HCT116 (cell line): ENCODE measurements around the gene FAXC.

Experiments used
- CTCF ChIP-seq, 3 experiments: fragments of 200-600 bp in 1 of 3; sonication (generic) in 1 of 3; IDR thresholded peaks in 2 of 3; conservative IDR thresholded peaks in 1 of 3; 2 replicates each; pipeline ENCODE4 v1.5.1; 2012 to 2017; ENCODE audit warnings: low read depth in 2 of 3, low read length in 2 of 3, antibody characterized with exemption in 1 of 3, borderline replicate concordance in 1 of 3, control low read depth in 1 of 3, mild to moderate bottlenecking in 1 of 3, mixed read lengths in 1 of 3, mixed run types in 1 of 3, moderate library complexity in 1 of 3; ENCODE audit not compliant: insufficient read depth in 1 of 3
- EGR1 ChIP-seq: IDR thresholded peaks from 2 replicates; pipeline ENCODE4 v1.6.1; 2012; ENCODE audit warnings: low read depth
- EZH2phosphoT487 ChIP-seq: fragments of 200-600 bp; IDR thresholded peaks from 2 replicates; pipeline ENCODE4 v1.6.1; 2018; ENCODE audit warnings: antibody characterized with exemption, borderline replicate concordance
- FOSL1 ChIP-seq: IDR thresholded peaks from 2 replicates; pipeline ENCODE4 v1.6.1; 2012; ENCODE audit warnings: low read depth
- JUND ChIP-seq: IDR thresholded peaks from 2 replicates; pipeline ENCODE4 v1.6.1; 2012
- MAX ChIP-seq: IDR thresholded peaks from 2 replicates; pipeline ENCODE4 v1.6.1; 2012
- POLR2A ChIP-seq: IDR thresholded peaks from 2 replicates; pipeline ENCODE4 v1.7.0; 2011; ENCODE audit warnings: borderline replicate concordance; ENCODE audit not compliant: insufficient read depth, insufficient read length; ENCODE audit errors: extremely low read depth
- YY1 ChIP-seq: IDR thresholded peaks from 2 replicates; pipeline ENCODE4 v1.6.1; 2011; ENCODE audit warnings: low read length, low read depth, moderate library complexity, mild to moderate bottlenecking; ENCODE audit not compliant: insufficient replicate concordance; ENCODE audit errors: extremely low read depth

DNA sequence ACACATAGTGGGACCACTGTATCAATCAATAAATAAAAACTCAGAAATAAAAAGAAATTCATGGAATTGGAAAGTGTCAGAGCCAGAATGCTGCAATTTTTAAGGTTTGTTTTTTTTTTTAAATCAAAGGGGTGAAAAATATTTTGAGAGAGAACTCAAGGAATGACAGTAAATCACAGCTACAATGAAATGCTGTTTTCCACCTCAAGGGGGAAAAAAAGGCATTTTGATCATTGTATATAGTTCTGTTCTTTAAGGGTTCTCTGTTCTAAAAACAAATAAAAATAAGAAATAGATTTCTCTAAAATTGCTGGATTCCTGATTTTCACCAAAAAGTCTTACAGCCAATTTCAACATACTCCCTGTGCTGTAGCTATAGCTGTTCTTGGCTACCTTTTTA, 24.5 kb downstream of the FAXC start:
- TF ChIP-seq EGR1 (no peak), YY1 (no peak), CTCF (IDR thresholded peaks at IDR 0.05 in 2 of 3, conservative IDR thresholded peaks at IDR 0.05 in 1 of 3; ENCODE audit: borderline replicate concordance in 1 of 3, insufficient read depth in 1 of 3, low read depth in 2 of 3, low read length in 2 of 3) (no peak), MAX (no peak), EZH2phosphoT487 (no peak), POLR2A (no peak), JUND (no peak), FOSL1 (no peak)
